Hepatocyte (in vitro differentiated cells): ENCODE results near the gene E2F1. TPM values are rescaled to one million over a fixed set of nuclear protein-coding genes. Genes with fewer than 3 reads are reported as not detected.

Source experiments
- DNase-seq: peaks from one replicate; pipeline ENCODE4 v3.0.0-alpha.2; 2016; ENCODE audit warnings: low spot score
- H2AFZ ChIP-seq: fragments of 200-600 bp; sonication (generic); 2 replicates; pipeline ENCODE4 v1.6.0; 2016; ENCODE audit warnings: antibody characterized with exemption, mild to moderate bottlenecking
- H3K27ac ChIP-seq: fragments of 200-600 bp; sonication (generic); 2 replicates; pipeline ENCODE4 v1.5.1; 2016; ENCODE audit warnings: mild to moderate bottlenecking
- H3K27me3 ChIP-seq: fragments of 200-600 bp; sonication (generic); 2 replicates; pipeline ENCODE4 v1.6.1; 2016
- H3K36me3 ChIP-seq: fragments of 200-600 bp; sonication (generic); replicated peaks from 2 replicates; pipeline ENCODE4 v1.5.1; 2016; ENCODE audit warnings: low read depth; ENCODE audit not compliant: insufficient read depth
- H3K4me1 ChIP-seq: fragments of 200-600 bp; sonication (generic); 2 replicates; pipeline ENCODE4 v1.5.1; 2016; ENCODE audit warnings: mild to moderate bottlenecking, moderate library complexity; ENCODE audit not compliant: insufficient read depth
- H3K4me2 ChIP-seq: fragments of 200-600 bp; sonication (generic); 2 replicates; pipeline ENCODE4 v1.6.0; 2016
- H3K4me3 ChIP-seq: fragments of 200-600 bp; sonication (generic); 2 replicates; pipeline ENCODE4 v1.5.1; 2016; ENCODE audit warnings: mild to moderate bottlenecking
- H3K79me2 ChIP-seq: fragments of 200-600 bp; sonication (generic); 2 replicates; pipeline ENCODE4 v1.6.0; 2017; ENCODE audit warnings: mild to moderate bottlenecking
- H3K9me2 ChIP-seq: fragments of 200-600 bp; sonication (generic); replicated peaks from 2 replicates; pipeline ENCODE4 v1.6.0; 2017; ENCODE audit warnings: mild to moderate bottlenecking; ENCODE audit not compliant: insufficient read depth
- H3K9me3 ChIP-seq: fragments of 200-600 bp; sonication (generic); 2 replicates; pipeline ENCODE4 v1.5.1; 2016; ENCODE audit warnings: low read depth, mild to moderate bottlenecking
- H4K20me1 ChIP-seq: fragments of 200-600 bp; sonication (generic); 2 replicates; pipeline ENCODE4 v1.6.0; 2016; ENCODE audit warnings: mild to moderate bottlenecking; ENCODE audit not compliant: insufficient read depth, poor library complexity, severe bottlenecking
- EZH2 ChIP-seq: fragments of 200-600 bp; sonication (generic); IDR thresholded peaks from 2 replicates; pipeline ENCODE4 v1.6.1; 2016; ENCODE audit warnings: antibody characterized with exemption, mild to moderate bottlenecking, borderline replicate concordance
- EZH2phosphoT487 ChIP-seq: fragments of 200-600 bp; sonication (generic); IDR thresholded peaks from one replicate; pipeline ENCODE4 v1.6.1; 2018; ENCODE audit warnings: antibody characterized with exemption, mild to moderate bottlenecking, low read depth, moderate library complexity; ENCODE audit not compliant: unreplicated experiment, severe bottlenecking
- WGBS: methylation state at CpG from one replicate; pipeline ENCODE4 v1.1.6; 2016; ENCODE audit warnings: low lambda C conversion rate; ENCODE audit errors: missing lambda C conversion rate; 5-methylcytosine and 5-hydroxymethylcytosine counted together
- polyA plus RNA-seq: library from polyadenylated mRNA; unstranded; fragments of >200 nt; fragmentation: Nextera tagmentation; extraction: Ambion mirVana; gene quantifications from 2 replicates; pipeline ENCODE4 v1.2.1, GENCODE V29; 2016
- total RNA-seq: library from RNA; depleted of rRNA; stranded (reverse); fragments of >200 nt; gene quantifications from 2 replicates; pipeline ENCODE4 v1.2.3, GENCODE V29; 2014
- TF ChIP-seq, protein P1 (sequence below): fragments of 200-600 bp; sonication (generic); IDR thresholded peaks from 2 replicates; pipeline ENCODE4 v1.5.1; 2016; ENCODE audit warnings: antibody characterized with exemption, mild to moderate bottlenecking; ENCODE audit not compliant: poor library complexity

E2F1 gene
- total and polyA plus RNA-seq, 2 experiments from 2014 or later: 9.1 to 11.8 TPM

- peak overlapping the region; percentile 88 for H3K27ac ChIP-seq
- H3K4me3 ChIP-seq: no peak overlapping the region
- H3K9me2 ChIP-seq: no peaks in the 10 kb centered on the region
- no peak for TF ChIP-seq EZH2phosphoT487
- no peak for TF ChIP-seq EZH2
- TF ChIP-seq, protein P1, sequence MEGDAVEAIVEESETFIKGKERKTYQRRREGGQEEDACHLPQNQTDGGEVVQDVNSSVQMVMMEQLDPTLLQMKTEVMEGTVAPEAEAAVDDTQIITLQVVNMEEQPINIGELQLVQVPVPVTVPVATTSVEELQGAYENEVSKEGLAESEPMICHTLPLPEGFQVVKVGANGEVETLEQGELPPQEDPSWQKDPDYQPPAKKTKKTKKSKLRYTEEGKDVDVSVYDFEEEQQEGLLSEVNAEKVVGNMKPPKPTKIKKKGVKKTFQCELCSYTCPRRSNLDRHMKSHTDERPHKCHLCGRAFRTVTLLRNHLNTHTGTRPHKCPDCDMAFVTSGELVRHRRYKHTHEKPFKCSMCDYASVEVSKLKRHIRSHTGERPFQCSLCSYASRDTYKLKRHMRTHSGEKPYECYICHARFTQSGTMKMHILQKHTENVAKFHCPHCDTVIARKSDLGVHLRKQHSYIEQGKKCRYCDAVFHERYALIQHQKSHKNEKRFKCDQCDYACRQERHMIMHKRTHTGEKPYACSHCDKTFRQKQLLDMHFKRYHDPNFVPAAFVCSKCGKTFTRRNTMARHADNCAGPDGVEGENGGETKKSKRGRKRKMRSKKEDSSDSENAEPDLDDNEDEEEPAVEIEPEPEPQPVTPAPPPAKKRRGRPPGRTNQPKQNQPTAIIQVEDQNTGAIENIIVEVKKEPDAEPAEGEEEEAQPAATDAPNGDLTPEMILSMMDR: no peak
- no peak for DNase-seq
- no peaks in the 10 kb centered on the region for H3K27me3 ChIP-seq
- H2AFZ ChIP-seq: peak overlapping the region; percentile 69
- no peaks in the 10 kb centered on the region for H3K36me3 ChIP-seq
- no peaks in the 10 kb centered on the region for H3K9me3 ChIP-seq
- H3K4me1 ChIP-seq: peaks cover 32% of the 10 kb centered on the region
- H3K79me2 ChIP-seq: peaks cover 22% of the 10 kb centered on the region
- 44% methylated on average over 16 of the region's 16 CpGs for WGBS
- no peaks in the 10 kb centered on the region for H4K20me1 ChIP-seq
- H3K4me2 ChIP-seq: peak overlapping the region; percentile 95
These were observed 10.8 kb downstream of the E2F1 start for GRCh38 chr20:33675136-33675959.

GRCh38 chr20:33674294-33675135, 11.7 kb downstream of the E2F1 start, which contains the start of gene NECAB3:
Gene NECAB3 (minus strand): TSS chr20:33674428. CDS start chr20:33674352, 76 bp downstream.
- H3K4me3 ChIP-seq: peak within 1 kb of the TSS; percentile 71
- H2AFZ ChIP-seq: peak within 1 kb of the TSS; percentile 74
- H3K9me3 ChIP-seq: no peaks in the 10 kb centered on the region
- peak within 1 kb of the TSS; percentile 88 for H3K27ac ChIP-seq
- H3K4me1 ChIP-seq: peaks cover 32% of the 10 kb centered on the region
- peak within 1 kb of the TSS; percentile 99 for H3K4me2 ChIP-seq
- DNase-seq: peak; percentile 96
- TF ChIP-seq EZH2: no peak
- TF ChIP-seq EZH2phosphoT487: no peak
- TF ChIP-seq, protein P1: no peak
- no peaks in the 10 kb centered on the region for H3K36me3 ChIP-seq
- WGBS: 6% methylated on average over 40 of the region's 73 CpGs
- H3K9me2 ChIP-seq: no peaks in the 10 kb centered on the region
- no peaks in the 10 kb centered on the region for H4K20me1 ChIP-seq
- no peaks in the 10 kb centered on the region for H3K27me3 ChIP-seq
- H3K79me2 ChIP-seq: peaks cover 22% of the 10 kb centered on the region

GRCh38 chr20:33673410-33674293, 12.5 kb downstream of the E2F1 start:
- Histone ChIP-seq H3K36me3 (no peaks in the 10 kb centered on the region), H3K27me3 (no peaks in the 10 kb centered on the region), H3K9me3 (no peaks in the 10 kb centered on the region), H3K4me2 (peak overlapping the region; percentile 99), H2AFZ (peak overlapping the region; percentile 74), H4K20me1 (no peaks in the 10 kb centered on the region), H3K4me1 (peaks cover 32% of the 10 kb centered on the region), H3K4me3 (peak overlapping the region; percentile 71), H3K79me2 (peaks cover 22% of the 10 kb centered on the region), H3K27ac (peak overlapping the region; percentile 77), H3K9me2 (no peaks in the 10 kb centered on the region)
- no peak for DNase-seq
- WGBS: 9% methylated on average over 29 of the region's 29 CpGs
- no peak for TF ChIP-seq EZH2
- no peak for TF ChIP-seq EZH2phosphoT487
